Epithelial cell of esophagus (primary cell): ENCODE results near the gene CHSY3.

Experiments used
- DNase-seq: peaks from one replicate; pipeline ENCODE4 v3.0.0; 2010; ENCODE audit warnings: low read depth
- H3K4me3 ChIP-seq: 2 replicates; pipeline ENCODE4 v1.5.1; 2011; ENCODE audit warnings: mild to moderate bottlenecking, low read length, control low read depth
- CTCF ChIP-seq: IDR thresholded peaks from 2 replicates; pipeline ENCODE4 v1.5.1; 2011; ENCODE audit warnings: low read depth, mild to moderate bottlenecking, low read length, control low read depth, inconsistent platforms; ENCODE audit not compliant: insufficient read depth; ENCODE audit errors: missing control alignments

The CHSY3 gene

GRCh38 chr5:129915415-129915814 lies 11.2 kb downstream of the CHSY3 start:
- TF ChIP-seq CTCF, result no peak
- DNase-seq, result no peak
- H3K4me3 ChIP-seq, result no peak overlapping the region

- TF ChIP-seq CTCF, result no peak
- peak; percentile 44 for DNase-seq
- H3K4me3 ChIP-seq, result no peak overlapping the region
Observed at GRCh38 chr5:129917224-129917623, 13.0 kb downstream of the CHSY3 start.

DNA sequence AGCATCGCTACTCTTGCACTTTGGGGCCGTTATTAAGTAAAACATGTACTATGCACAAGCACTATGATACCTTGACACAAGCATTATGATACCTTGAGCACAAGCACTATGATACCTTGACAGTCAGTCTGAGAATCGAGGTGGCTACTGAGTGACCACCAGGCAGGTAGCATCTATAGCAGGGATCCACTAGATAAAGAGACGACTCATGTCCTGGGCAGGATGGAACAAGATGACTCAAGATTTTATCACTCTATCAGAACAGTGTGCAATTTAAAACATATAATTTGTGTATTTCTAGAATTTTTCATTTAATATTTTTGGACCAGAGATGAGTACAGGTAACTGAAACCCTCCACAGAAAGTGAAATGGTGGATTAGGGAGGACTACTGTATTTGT lies 16.9 kb downstream of the CHSY3 start:
- no peak for TF ChIP-seq CTCF
- peak; percentile 9 for DNase-seq
- no peak overlapping the region for H3K4me3 ChIP-seq

- no peak for DNase-seq
- H3K4me3 ChIP-seq, result no peak overlapping the region
- no peak for TF ChIP-seq CTCF
Observed at GRCh38 chr5:129930221-129930620, 26.0 kb downstream of the CHSY3 start.

- DNase-seq, result no peak
- no peak overlapping the region for H3K4me3 ChIP-seq
- no peak for TF ChIP-seq CTCF
Observed at GRCh38 chr5:129935626-129936025, 31.4 kb downstream of the CHSY3 start.

DNA sequence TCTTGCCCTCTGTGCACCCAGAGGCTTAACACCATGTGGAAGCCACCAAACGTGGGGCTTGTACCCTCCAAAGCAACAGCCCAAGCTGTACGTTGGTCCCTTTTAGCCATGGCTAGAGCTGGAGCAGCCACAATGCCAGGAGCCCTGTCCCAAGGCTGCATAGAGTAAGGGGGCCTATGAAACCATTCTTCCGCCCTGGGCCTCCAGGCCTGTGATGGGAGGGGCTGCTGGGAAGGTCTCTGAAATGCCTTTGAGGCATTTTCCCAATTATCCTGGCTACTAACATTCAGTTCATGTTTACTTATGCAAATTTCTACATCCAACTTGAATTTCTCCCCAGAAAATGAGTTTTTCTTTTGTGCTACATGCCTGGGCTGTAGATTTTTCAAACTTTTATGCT lies 33.8 kb downstream of the CHSY3 start:
- no peak overlapping the region for H3K4me3 ChIP-seq
- no peak for TF ChIP-seq CTCF
- no peak for DNase-seq

GRCh38 chr5:129943936-129944335 lies 39.7 kb downstream of the CHSY3 start:
- no peak for DNase-seq
- H3K4me3 ChIP-seq, result no peak overlapping the region
- TF ChIP-seq CTCF, result no peak
